SK-N-SH (cell line): ENCODE data around the gene NOX3. TPM values are rescaled to one million over a fixed set of nuclear protein-coding genes. Genes with fewer than 3 reads are reported as not detected.

Source experiments
- CTCF ChIA-PET: fragments of 300-600, 350-600 bp; formaldehyde crosslinking; extraction: SDS; loops from one replicate; lab custom pipeline; 2021; lab: Yijun Ruan, JAX
- POLR2A ChIA-PET: fragments of 350-600 bp; sonication (Branson Sonifier 250); formaldehyde crosslinking; extraction: SDS; loops from one replicate; lab custom pipeline; 2020; ENCODE audit warnings: antibody characterized with exemption, inconsistent platforms; lab: Yijun Ruan, JAX
- DNase-seq: peaks from one replicate; pipeline ENCODE4 v3.0.0; 2012
- H2AFZ ChIP-seq: fragments of 200-600 bp; sonication (generic); 2 replicates; pipeline ENCODE4 v1.8.1; 2016; ENCODE audit warnings: antibody characterized with exemption, mild to moderate bottlenecking, low read depth
- H3F3A ChIP-seq: fragments of 200-600 bp; sonication (generic); replicated peaks from 2 replicates; pipeline ENCODE3; 2016; ENCODE audit warnings: antibody characterized with exemption, mild to moderate bottlenecking; ENCODE audit not compliant: insufficient read depth
- H3K27ac ChIP-seq, 2 experiments: fragments of 200-500 bp in 1 of 2; fragments of 200-600 bp in 1 of 2; sonication (Bioruptor generic) in 1 of 2; sonication (generic), shearing (Covaris generic) in 1 of 2; 2 replicates each; pipeline versions ENCODE4 v1.5.1 to v1.6.1; 2014 to 2016; ENCODE audit warnings: low read depth in 2 of 2, inconsistent platforms in 1 of 2, low read length in 1 of 2, mild to moderate bottlenecking in 1 of 2, mixed read lengths in 1 of 2
- H3K27me3 ChIP-seq: fragments of 200-600 bp; sonication (generic), shearing (Covaris generic); 2 replicates; pipeline ENCODE4 v1.6.1; 2016; ENCODE audit warnings: mixed run types; ENCODE audit not compliant: insufficient read depth
- H3K36me3 ChIP-seq, 2 experiments: fragments of 200-500 bp in 1 of 2; fragments of 200-600 bp in 1 of 2; sonication (Bioruptor generic) in 1 of 2; sonication (generic) in 1 of 2; replicated peaks in 1 of 2; 2 replicates each; pipeline versions ENCODE3 to v1.5.1; 2014 to 2016; ENCODE audit warnings: low read length in 1 of 2, mild to moderate bottlenecking in 1 of 2; ENCODE audit not compliant: insufficient read depth in 2 of 2, control insufficient read depth in 1 of 2
- H3K4me1 ChIP-seq, 2 experiments: fragments of 200-500 bp in 1 of 2; fragments of 200-600 bp in 1 of 2; sonication (Bioruptor generic) in 1 of 2; sonication (generic), shearing (Covaris generic) in 1 of 2; 2 replicates each; pipeline versions ENCODE4 v1.5.1 to v1.6.1; 2014 to 2016; ENCODE audit warnings: low read depth in 1 of 2, low read length in 1 of 2, mixed run types in 1 of 2; ENCODE audit not compliant: insufficient read depth in 2 of 2, control insufficient read depth in 1 of 2
- H3K4me2 ChIP-seq: fragments of 200-600 bp; sonication (generic), shearing (Covaris generic); 2 replicates; pipeline ENCODE4 v1.6.1; 2017; ENCODE audit warnings: mixed run types
- H3K4me3 ChIP-seq, 2 experiments: fragments of 200-500 bp in 1 of 2; fragments of 200-600 bp in 1 of 2; sonication (Bioruptor generic) in 1 of 2; sonication (generic), shearing (Covaris generic) in 1 of 2; 2 replicates each; pipeline versions ENCODE4 v1.5.1 to v1.8.1; 2014 to 2016; ENCODE audit warnings: low read depth in 2 of 2, inconsistent platforms in 1 of 2, low read length in 1 of 2, mild to moderate bottlenecking in 1 of 2, mixed read lengths in 1 of 2, moderate library complexity in 1 of 2
- H3K79me2 ChIP-seq: fragments of 200-600 bp; sonication (generic); 2 replicates; pipeline ENCODE4 v1.8.1; 2017; ENCODE audit warnings: mild to moderate bottlenecking; ENCODE audit not compliant: insufficient read depth
- H3K9ac ChIP-seq: fragments of 200-600 bp; sonication (generic); 2 replicates; pipeline ENCODE4 v1.6.1; 2017; ENCODE audit warnings: mixed run types
- H3K9me2 ChIP-seq: fragments of 200-600 bp; sonication (generic); 2 replicates; pipeline ENCODE4 v1.6.1; 2017; ENCODE audit warnings: mixed run types
- H3K9me3 ChIP-seq: fragments of 200-600 bp; sonication (generic); 2 replicates; pipeline ENCODE4 v1.6.1; 2017; ENCODE audit warnings: mixed run types, mild to moderate bottlenecking, moderate library complexity
- H4K20me1 ChIP-seq: fragments of 200-600 bp; sonication (generic); 2 replicates; pipeline ENCODE4 v1.6.1; 2017; ENCODE audit warnings: mild to moderate bottlenecking, mixed run types; ENCODE audit not compliant: insufficient read depth
- CHD2 ChIP-seq: fragments of 150-350 bp; IDR thresholded peaks from 2 replicates; pipeline ENCODE4 v1.6.1; 2018; ENCODE audit warnings: low read length; ENCODE audit not compliant: partially characterized antibody
- CTCF ChIP-seq: fragments of 200-600 bp; sonication (generic); IDR thresholded peaks from 2 replicates; pipeline ENCODE4 v1.6.1; 2017; ENCODE audit warnings: antibody characterized with exemption, mild to moderate bottlenecking, moderate library complexity
- EP300 ChIP-seq, 2 experiments: IDR thresholded peaks; 2 replicates each; pipeline versions ENCODE4 v1.4.0 to v1.6.1; 2012; ENCODE audit warnings: borderline replicate concordance in 1 of 2, low read depth in 1 of 2, low read length in 1 of 2
- FOXJ3 ChIP-seq: sonication (generic); formaldehyde crosslinking; IDR thresholded peaks from 2 replicates; pipeline ENCODE4 v1.5.1; 2020; ENCODE audit warnings: mild to moderate bottlenecking, missing genetic modification reagents
- IRF3 ChIP-seq: fragments of 150-350 bp; IDR thresholded peaks from 2 replicates; pipeline ENCODE4 v1.6.1; 2016; ENCODE audit warnings: mild to moderate bottlenecking, low read depth, low read length
- JUND ChIP-seq: IDR thresholded peaks from 2 replicates; pipeline ENCODE4 v1.4.0; 2012
- MAX ChIP-seq: IDR thresholded peaks from 2 replicates; pipeline ENCODE4 v1.4.0; 2012; ENCODE audit warnings: low read depth
- MEF2A ChIP-seq: IDR thresholded peaks from 2 replicates; pipeline ENCODE4 v1.4.0; 2012; ENCODE audit warnings: low read depth, borderline replicate concordance
- REST ChIP-seq: IDR thresholded peaks from 2 replicates; pipeline ENCODE4 v1.6.1; 2012; ENCODE audit warnings: mild to moderate bottlenecking, low read depth, low read length, moderate library complexity
- RFX5 ChIP-seq: IDR thresholded peaks from 2 replicates; pipeline ENCODE4 v1.6.1; 2012; ENCODE audit warnings: mild to moderate bottlenecking, improper control_type of control experiment, low read length
- SMC3 ChIP-seq: IDR thresholded peaks from 2 replicates; pipeline ENCODE4 v1.6.1; 2012; ENCODE audit warnings: low read depth, low read length, improper control_type of control experiment
- TAF1 ChIP-seq: IDR thresholded peaks from 2 replicates; pipeline ENCODE4 v1.6.1; 2012; ENCODE audit warnings: low read depth, mild to moderate bottlenecking, low read length, moderate library complexity, borderline replicate concordance
- TCF12 ChIP-seq: IDR thresholded peaks from 2 replicates; pipeline ENCODE4 v1.4.0; 2012
- USF1 ChIP-seq: IDR thresholded peaks from 2 replicates; pipeline ENCODE4 v1.4.0; 2012; ENCODE audit warnings: low read depth, borderline replicate concordance
- YY1 ChIP-seq: IDR thresholded peaks from 2 replicates; pipeline ENCODE4 v1.4.0; 2012; ENCODE audit warnings: low read depth, mild to moderate bottlenecking
- WGBS: methylation state at CpG from one replicate; pipeline ENCODE4 v1.1.6; 2017; ENCODE audit warnings: low lambda C conversion rate; 5-methylcytosine and 5-hydroxymethylcytosine counted together
- polyA plus RNA-seq, 3 experiments: library from polyadenylated mRNA; depleted of rRNA; stranded (reverse); fragments of >200 nt; gene quantifications; 2 replicates each; pipeline ENCODE4 v1.2.3, GENCODE V29; 2012

The NOX3 gene
- polyA plus RNA-seq, 1 of the 3 experiments (the other 2 are of a cell fraction) = 0.02 TPM

DNA sequence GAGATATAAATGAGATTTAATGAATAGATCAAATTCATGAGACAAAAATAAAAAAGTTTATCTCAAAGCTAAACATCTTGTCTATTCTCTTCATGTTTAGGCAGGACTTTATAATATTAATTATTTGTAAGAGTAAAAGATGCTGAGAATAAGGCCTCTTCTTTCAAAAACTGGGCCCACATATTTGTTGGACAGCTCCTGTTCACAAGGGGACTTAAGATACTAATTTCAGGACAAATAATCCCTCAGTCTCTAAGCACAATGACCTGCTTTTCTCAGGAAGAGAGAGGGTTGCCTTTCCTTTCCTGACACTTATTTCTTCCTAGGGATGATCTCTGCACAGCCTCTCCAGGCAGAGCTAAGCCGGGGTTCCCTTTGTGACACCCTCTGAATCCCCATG is 43.3 kb downstream of the NOX3 start:
- H3K79me2 ChIP-seq = no peaks in the 10 kb centered on the region
- ChIA-PET POLR2A (interaction anchor here (1.3 kb wide), 1 partner anchor 12 kb away, joined by 4 read pairs; no protein-coding TSS in a partner anchor), CTCF (interaction anchor here (1.4 to 2.5 kb wide), 4 partner anchors 10 to 83 kb away, joined by 3 to 14 read pairs (median 6); no protein-coding TSS in a partner anchor)
- 89% methylated on average over 1 of the region's 1 CpG for WGBS
- no peak for TF ChIP-seq IRF3
- TF ChIP-seq REST = peak; percentile 89
- H3K9me3 ChIP-seq = no peaks in the 10 kb centered on the region
- no peak overlapping the region for H2AFZ ChIP-seq
- H3K36me3 ChIP-seq = no peaks in the 10 kb centered on the region
- H3K4me2 ChIP-seq = no peak overlapping the region
- no peaks in the 10 kb centered on the region for H3F3A ChIP-seq
- H3K27me3 ChIP-seq = no peaks in the 10 kb centered on the region
- H3K9me2 ChIP-seq = no peaks in the 10 kb centered on the region
- no peak overlapping the region for H3K4me3 ChIP-seq
- H3K27ac ChIP-seq = no peak overlapping the region
- peaks cover 0 to 15% of the 10 kb centered on the region in 2 experiments; a peak in 2 of 4 replicates for H3K4me1 ChIP-seq
- no peak for DNase-seq
- no peaks in the 10 kb centered on the region for H4K20me1 ChIP-seq
- no peak overlapping the region for H3K9ac ChIP-seq

DNA sequence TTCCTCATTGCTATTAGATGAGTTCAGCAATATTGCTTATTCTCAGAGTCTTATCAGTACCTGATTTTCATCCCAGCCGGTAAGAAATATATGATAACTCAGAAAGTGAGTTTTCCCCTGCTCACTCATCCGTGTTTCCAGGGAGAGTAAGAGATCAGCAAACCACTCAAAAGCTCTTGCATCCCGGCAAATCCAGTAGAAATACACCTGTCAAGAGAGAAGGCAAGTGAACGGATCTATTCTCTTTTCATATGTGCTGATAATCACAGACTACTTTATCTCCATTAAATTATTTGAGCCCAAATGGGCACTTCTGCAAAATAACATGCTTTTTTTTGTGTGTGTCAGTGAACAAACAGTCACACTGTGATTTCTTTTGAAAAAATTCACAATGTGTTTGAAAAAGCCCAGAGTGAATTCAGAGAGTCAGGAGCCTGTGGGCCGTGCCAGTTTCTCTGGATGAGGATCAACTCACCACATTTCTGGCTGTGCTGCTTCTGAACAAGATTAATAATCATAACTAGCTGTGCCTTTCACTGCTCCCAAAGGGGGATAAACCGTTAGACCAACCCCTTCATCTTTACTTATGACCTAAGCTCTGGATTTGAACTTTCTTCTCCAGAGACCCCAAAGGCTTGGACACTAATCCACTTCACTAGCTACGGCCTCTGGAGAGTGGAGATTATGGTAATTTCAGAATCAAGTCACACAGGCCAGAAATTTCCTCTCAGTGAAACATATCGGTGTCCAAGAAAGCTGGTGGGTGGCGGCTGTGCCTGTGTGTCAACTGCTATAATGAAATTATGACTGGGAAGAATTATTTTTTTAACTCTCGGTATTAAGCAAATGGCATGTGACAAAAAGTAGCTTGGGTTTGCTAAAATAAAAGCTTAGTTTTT is 44.2 kb downstream of the NOX3 start:
- Histone ChIP-seq H3K4me1 (peaks cover 0 to 15% of the 10 kb centered on the region in 2 experiments; a peak in 2 of 4 replicates), H4K20me1 (no peaks in the 10 kb centered on the region), H3K79me2 (no peaks in the 10 kb centered on the region), H3K27ac (peak overlapping the region in 1 of 2 experiments; percentile 16; a peak in 2 of 4 replicates), H3K4me2 (no peak overlapping the region), H3K36me3 (no peaks in the 10 kb centered on the region), H3K9me2 (no peaks in the 10 kb centered on the region), H3K9ac (no peak overlapping the region), H2AFZ (no peak overlapping the region), H3K9me3 (no peaks in the 10 kb centered on the region), H3K4me3 (no peak overlapping the region), H3K27me3 (no peaks in the 10 kb centered on the region), H3F3A (no peaks in the 10 kb centered on the region)
- 66% methylated on average over 10 of the region's 10 CpGs for WGBS
- CTCF ChIA-PET = interaction anchor here (0.9 to 2.5 kb wide), 10 partner anchors 8 to 1863 kb away, joined by 3 to 14 read pairs (median 3); no protein-coding TSS in a partner anchor
- POLR2A ChIA-PET = interaction anchor here (0.6 to 1.3 kb wide), 3 partner anchors 8 to 31 kb away, joined by 3 to 4 read pairs (median 3); no protein-coding TSS in a partner anchor
- no peak for DNase-seq
- TF ChIP-seq CHD2 (no peak), TAF1 (no peak), USF1 (no peak), TCF12 (no peak), EP300 (IDR thresholded peaks at IDR 0.05; ENCODE audit: borderline replicate concordance in 1 of 2, low read depth in 1 of 2, low read length in 1 of 2) (no peak), CTCF (no peak), MAX (no peak), YY1 (no peak), FOXJ3 (no peak), MEF2A (no peak), RFX5 (no peak), SMC3 (no peak), JUND (no peak)
